ENCODE data around the gene MNAT1. TPM values are rescaled to one million over a fixed set of nuclear protein-coding genes. Genes with fewer than 3 reads are reported as not detected.

Gene MNAT1
- polyA plus RNA-seq, 1 donor from 2014 or later: 104 TPM

GRCh38 chr14:60839057-60839456, 104.5 kb downstream of the MNAT1 start:
- Histone ChIP-seq H4K20me1 (ENCODE audit: insufficient read depth) (no peaks in the 10 kb centered on the region), H3K4me3 (ENCODE audit: low read length) (no peak overlapping the region), H3K9me2 (ENCODE audit: insufficient read depth, low read length) (no peaks in the 10 kb centered on the region), H3K9ac (ENCODE audit: low read length) (no peak overlapping the region), H3K36me3 (ENCODE audit: insufficient read depth, low read length) (no peaks in the 10 kb centered on the region), H3K27ac (ENCODE audit: low read length) (no peak overlapping the region), H2AFZ (ENCODE audit: low read depth, low read length) (no peak overlapping the region), H3F3A (ENCODE audit: insufficient read depth, low read length, poor library complexity, severe bottlenecking) (no peaks in the 10 kb centered on the region), H3K9me3 (ENCODE audit: low read length) (no peaks in the 10 kb centered on the region), H3K79me2 (replicated peaks; ENCODE audit: insufficient read depth, low read length) (no peaks in the 10 kb centered on the region), H3K4me2 (ENCODE audit: low read length) (no peak overlapping the region), H3K27me3 (ENCODE audit: insufficient read depth, low read depth, low read length) (no peaks in the 10 kb centered on the region)
- no peak for TF ChIP-seq SMC3 (conservative IDR thresholded peaks at IDR 0.05; ENCODE audit: poor library complexity)
- TF ChIP-seq TAF1 (IDR thresholded peaks at IDR 0.05; ENCODE audit: low read depth): no peak
- no peak for TF ChIP-seq POLR2AphosphoS5 (IDR thresholded peaks at IDR 0.05)
- no peak for TF ChIP-seq EP300 (conservative IDR thresholded peaks at IDR 0.05; ENCODE audit: poor library complexity, severe bottlenecking)
- no peak for TF ChIP-seq MXI1 (conservative IDR thresholded peaks at IDR 0.05; ENCODE audit: poor library complexity, severe bottlenecking)
- no peak for TF ChIP-seq REST (IDR thresholded peaks at IDR 0.05; ENCODE audit: borderline replicate concordance)
- no peak for TF ChIP-seq EZH2 (IDR thresholded peaks at IDR 0.05; ENCODE audit: borderline replicate concordance, insufficient read depth, low read length, poor library complexity, severe bottlenecking)
- no peak for TF ChIP-seq CTCF (IDR thresholded peaks at IDR 0.05; ENCODE audit: poor library complexity, severe bottlenecking)
- TF ChIP-seq RAD21 (conservative IDR thresholded peaks at IDR 0.05): no peak

GRCh38 chr14:60839657-60840056, 105.1 kb downstream of the MNAT1 start:
- Histone ChIP-seq H3K9ac (ENCODE audit: low read length) (no peak overlapping the region), H3K79me2 (replicated peaks; ENCODE audit: insufficient read depth, low read length) (no peaks in the 10 kb centered on the region), H3K9me3 (ENCODE audit: low read length) (no peaks in the 10 kb centered on the region), H4K20me1 (ENCODE audit: insufficient read depth) (no peaks in the 10 kb centered on the region), H3K27me3 (ENCODE audit: insufficient read depth, low read depth, low read length) (no peaks in the 10 kb centered on the region), H3K27ac (ENCODE audit: low read length) (no peak overlapping the region), H3K4me2 (ENCODE audit: low read length) (no peak overlapping the region), H3F3A (ENCODE audit: insufficient read depth, low read length, poor library complexity, severe bottlenecking) (no peaks in the 10 kb centered on the region), H3K36me3 (ENCODE audit: insufficient read depth, low read length) (no peaks in the 10 kb centered on the region), H3K9me2 (ENCODE audit: insufficient read depth, low read length) (no peaks in the 10 kb centered on the region), H2AFZ (ENCODE audit: low read depth, low read length) (no peak overlapping the region), H3K4me3 (ENCODE audit: low read length) (no peak overlapping the region)
- TF ChIP-seq TAF1 (IDR thresholded peaks at IDR 0.05; ENCODE audit: low read depth): no peak

- Histone ChIP-seq H3K4me3 (ENCODE audit: low read length) (no peak overlapping the region), H3K27ac (ENCODE audit: low read length) (no peak overlapping the region)
- no peak for TF ChIP-seq EZH2 (IDR thresholded peaks at IDR 0.05; ENCODE audit: borderline replicate concordance, insufficient read depth, low read length, poor library complexity, severe bottlenecking)
- no peak for TF ChIP-seq EP300 (conservative IDR thresholded peaks at IDR 0.05; ENCODE audit: poor library complexity, severe bottlenecking)
- TF ChIP-seq CTCF (IDR thresholded peaks at IDR 0.05; ENCODE audit: poor library complexity, severe bottlenecking): no peak
- TF ChIP-seq MXI1 (conservative IDR thresholded peaks at IDR 0.05; ENCODE audit: poor library complexity, severe bottlenecking): no peak
- TF ChIP-seq RAD21 (conservative IDR thresholded peaks at IDR 0.05): no peak
- TF ChIP-seq TAF1 (IDR thresholded peaks at IDR 0.05; ENCODE audit: low read depth): no peak
- TF ChIP-seq POLR2AphosphoS5 (IDR thresholded peaks at IDR 0.05): no peak
- no peak for TF ChIP-seq SMC3 (conservative IDR thresholded peaks at IDR 0.05; ENCODE audit: poor library complexity)
Observed at GRCh38 chr14:60840313-60840712, 105.8 kb downstream of the MNAT1 start.

More at GRCh38 chr14:60840313-60840712, 105.8 kb downstream of the MNAT1 start:
- Histone ChIP-seq H2AFZ (ENCODE audit: low read depth, low read length) (no peak overlapping the region), H3K9me3 (ENCODE audit: low read length) (no peaks in the 10 kb centered on the region), H3K9ac (ENCODE audit: low read length) (no peak overlapping the region), H3K9me2 (ENCODE audit: insufficient read depth, low read length) (no peaks in the 10 kb centered on the region), H3K79me2 (replicated peaks; ENCODE audit: insufficient read depth, low read length) (no peaks in the 10 kb centered on the region), H3K36me3 (ENCODE audit: insufficient read depth, low read length) (no peaks in the 10 kb centered on the region), H4K20me1 (ENCODE audit: insufficient read depth) (no peaks in the 10 kb centered on the region), H3F3A (ENCODE audit: insufficient read depth, low read length, poor library complexity, severe bottlenecking) (no peaks in the 10 kb centered on the region), H3K4me2 (ENCODE audit: low read length) (no peak overlapping the region), H3K27me3 (ENCODE audit: insufficient read depth, low read depth, low read length) (no peaks in the 10 kb centered on the region)
